Endodermal cell (in vitro differentiated cells): Measurements from ENCODE around the gene DVL2. TPM values are rescaled to one million over a fixed set of nuclear protein-coding genes. Genes with fewer than 3 reads are reported as not detected.
A peak's percentile ranks its signal among the peaks of the same experiment; 100 is the strongest.

Experiments used
- DNase-seq: peaks from one replicate; pipeline ENCODE4 v3.0.0-alpha.2; 2017
- H3K27ac ChIP-seq: 2 replicates; pipeline ENCODE4 v1.5.1; 2013; ENCODE audit warnings: mild to moderate bottlenecking, low read depth, low read length, moderate library complexity
- H3K27me3 ChIP-seq: 2 replicates; pipeline ENCODE4 v1.6.1; 2013; ENCODE audit warnings: mild to moderate bottlenecking, low read length, moderate library complexity; ENCODE audit not compliant: insufficient read depth, control insufficient read depth, poor library complexity, severe bottlenecking
- H3K36me3 ChIP-seq: 2 replicates; pipeline ENCODE4 v1.7.0; 2013; ENCODE audit warnings: mild to moderate bottlenecking, low read length, moderate library complexity; ENCODE audit not compliant: control insufficient read depth, insufficient read depth
- H3K4me1 ChIP-seq: one replicate; pipeline ENCODE4 v1.7.0; 2013; ENCODE audit warnings: low read length; ENCODE audit not compliant: control insufficient read depth, insufficient read depth
- H3K4me3 ChIP-seq: 2 replicates; pipeline ENCODE4 v1.5.1; 2013; ENCODE audit warnings: mild to moderate bottlenecking, low read length, moderate library complexity
- H3K9ac ChIP-seq: 2 replicates; pipeline ENCODE4 v1.6.1; 2013; ENCODE audit warnings: mild to moderate bottlenecking, low read length, moderate library complexity; ENCODE audit not compliant: poor library complexity, severe bottlenecking; ENCODE audit errors: extremely low read depth
- H3K9me3 ChIP-seq: 2 replicates; pipeline ENCODE4 v1.6.1; 2013; ENCODE audit warnings: mild to moderate bottlenecking, low read length, moderate library complexity; ENCODE audit not compliant: control insufficient read depth
- H3K27ac Mint-ChIP-seq: 2 replicates; pipeline ENCODE4 v1.8.0; 2020; ENCODE audit warnings: mixed read lengths
- H3K27me3 Mint-ChIP-seq: 2 replicates; pipeline ENCODE4 v1.8.0; 2021; ENCODE audit warnings: mild to moderate bottlenecking, mixed read lengths; ENCODE audit not compliant: insufficient read depth
- H3K36me3 Mint-ChIP-seq: 2 replicates; pipeline ENCODE4 v1.8.0; 2020; ENCODE audit warnings: low read depth, mixed read lengths
- H3K4me1 Mint-ChIP-seq: 2 replicates; pipeline ENCODE4 v1.8.0; 2020; ENCODE audit warnings: mixed read lengths
- H3K4me3 Mint-ChIP-seq: 2 replicates; pipeline ENCODE4 v1.8.0; 2020; ENCODE audit warnings: mild to moderate bottlenecking, moderate library complexity, mixed read lengths
- H3K9me3 Mint-ChIP-seq: 2 replicates; pipeline ENCODE4 v1.8.0; 2020; ENCODE audit warnings: mild to moderate bottlenecking, mixed read lengths
- CTCF ChIP-seq: fragments of 200-600 bp; sonication (generic); conservative IDR thresholded peaks from 2 replicates; pipeline ENCODE4 v1.5.0; 2021; ENCODE audit warnings: antibody characterized with exemption, mild to moderate bottlenecking
- WGBS, 2 experiments: methylation state at CpG; one replicate each; pipeline versions ENCODE4 v1.1.5 to v1.1.7; 2013; ENCODE audit warnings: missing lambda C conversion rate in 2 of 2, mixed read lengths in 1 of 2; ENCODE audit not compliant: insufficient coverage in 1 of 2, insufficient read length in 1 of 2; 5-methylcytosine and 5-hydroxymethylcytosine counted together
- total RNA-seq, 2 donors: library from RNA; stranded (reverse); fragmentation: NEBNext Ultra II Directional in 1 of 2; extraction: Animal tissue kit (Norgen Biotek cat#: 25700) in 1 of 2; gene quantifications; 2 replicates in 1 of 2; 3 replicates in 1 of 2; pipeline ENCODE4 v1.2.1, GENCODE V29; 2021

The DVL2 gene
- total RNA-seq, 2 donors from 2014 or later = 98.2 to 116 TPM

DNA sequence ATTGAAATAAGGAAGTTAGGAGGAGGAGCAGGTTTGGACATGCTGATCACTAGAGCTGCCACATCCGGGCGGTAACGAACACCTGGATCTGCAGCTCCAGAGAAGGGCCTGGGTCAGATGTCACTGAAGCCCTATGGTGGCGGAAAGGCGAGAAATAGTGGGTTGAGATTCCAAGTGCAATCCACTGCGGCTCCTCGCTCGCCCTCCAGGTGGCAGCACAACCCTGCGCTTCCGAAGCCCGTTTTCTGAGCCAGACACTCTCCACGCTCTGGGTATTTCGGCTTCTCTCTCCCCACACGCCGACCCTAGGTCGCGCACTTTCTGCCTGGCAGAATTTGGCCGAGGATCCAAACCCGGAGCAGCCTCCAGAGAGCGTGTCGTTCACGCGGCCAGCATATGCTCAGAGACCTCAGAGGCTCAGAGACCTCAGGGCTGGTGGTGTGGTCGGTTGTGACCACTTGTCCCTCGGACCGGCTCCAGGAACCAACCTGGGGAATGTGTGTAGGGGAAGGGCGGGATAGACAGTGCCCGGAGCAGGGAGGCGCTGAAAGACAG, 46.3 kb upstream of the DVL2 start:
- Mint-ChIP-seq H3K4me3 (peak overlapping the region; percentile 60), H3K4me1 (peaks cover 6% of the 10 kb centered on the region), H3K27me3 (peaks cover 31% of the 10 kb centered on the region), H3K9me3 (no peaks in the 10 kb centered on the region), H3K27ac (peak overlapping the region; percentile 61), H3K36me3 (no peaks in the 10 kb centered on the region)
- Histone ChIP-seq H3K27me3 (peaks cover 16% of the 10 kb centered on the region), H3K4me3 (peak overlapping the region; percentile 67), H3K9me3 (no peaks in the 10 kb centered on the region), H3K4me1 (peaks cover 5% of the 10 kb centered on the region), H3K9ac (peak overlapping the region; percentile 4), H3K36me3 (no peaks in the 10 kb centered on the region), H3K27ac (peak overlapping the region; percentile 18)
- peak; percentile 98 for DNase-seq
- peak; percentile 94 for TF ChIP-seq CTCF
- 2 to 3% methylated on average over 14 to 29 of the region's 29 CpGs for WGBS, 2 experiments

- no peak overlapping the region for H3K27ac ChIP-seq
- no peak overlapping the region for H3K9ac ChIP-seq
- DNase-seq = no peak
- H3K36me3 ChIP-seq = no peaks in the 10 kb centered on the region
- TF ChIP-seq CTCF = no peak
- Mint-ChIP-seq H3K9me3 (no peaks in the 10 kb centered on the region), H3K27me3 (peaks cover 31% of the 10 kb centered on the region), H3K4me3 (no peak overlapping the region), H3K27ac (no peak overlapping the region), H3K4me1 (peaks cover 6% of the 10 kb centered on the region), H3K36me3 (no peaks in the 10 kb centered on the region)
- peaks cover 16% of the 10 kb centered on the region for H3K27me3 ChIP-seq
- peaks cover 5% of the 10 kb centered on the region for H3K4me1 ChIP-seq
- 91 to 94% methylated on average over 7 of the region's 8 CpGs for WGBS, 2 experiments
- H3K9me3 ChIP-seq = no peaks in the 10 kb centered on the region
- no peak overlapping the region for H3K4me3 ChIP-seq
Measured at GRCh38 chr17:7279448-7279847, 45.1 kb upstream of the DVL2 start.

DNA sequence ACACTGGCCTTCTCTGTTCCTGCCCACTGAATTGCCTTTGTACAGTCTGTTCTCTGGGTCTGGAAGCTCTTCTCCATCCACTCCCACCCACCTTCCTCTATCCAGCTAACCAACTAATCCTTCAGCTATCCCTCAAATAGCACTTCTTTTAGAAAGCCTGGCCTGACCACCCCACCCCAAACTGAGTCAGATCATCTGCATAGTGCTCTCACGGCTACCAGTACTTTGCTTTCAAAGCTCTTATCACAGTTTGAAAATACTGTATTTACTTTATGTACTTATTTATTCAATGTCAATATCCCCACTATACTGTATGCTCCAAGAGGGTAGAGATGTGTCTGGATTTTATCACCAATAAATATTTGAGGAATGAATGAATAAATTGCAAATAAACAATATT, 32.5 kb upstream of the DVL2 start:
- Mint-ChIP-seq H3K27ac (no peak overlapping the region), H3K4me3 (no peak overlapping the region), H3K27me3 (no peaks in the 10 kb centered on the region), H3K36me3 (peaks cover 2% of the 10 kb centered on the region), H3K4me1 (peaks cover 12% of the 10 kb centered on the region), H3K9me3 (no peaks in the 10 kb centered on the region)
- H3K9me3 ChIP-seq = no peaks in the 10 kb centered on the region
- H3K4me3 ChIP-seq = no peak overlapping the region
- no peak overlapping the region for H3K9ac ChIP-seq
- TF ChIP-seq CTCF = no peak
- WGBS, 2 experiments = 93% methylated on average over 1 of the region's 1 CpG; no CpG with 5 or more reads in 1 of the 2 experiments
- H3K27me3 ChIP-seq = peaks cover 20% of the 10 kb centered on the region
- no peak for DNase-seq
- H3K27ac ChIP-seq = no peak overlapping the region
- H3K36me3 ChIP-seq = no peaks in the 10 kb centered on the region
- no peaks in the 10 kb centered on the region for H3K4me1 ChIP-seq
